ENCODE results near the gene FAM25C.
"Not testable (repeated sequence)": the region's sequence is repeated elsewhere in the genome, so short reads cannot be mapped to it uniquely, and the experiment has no call there.

The FAM25C gene

DNA sequence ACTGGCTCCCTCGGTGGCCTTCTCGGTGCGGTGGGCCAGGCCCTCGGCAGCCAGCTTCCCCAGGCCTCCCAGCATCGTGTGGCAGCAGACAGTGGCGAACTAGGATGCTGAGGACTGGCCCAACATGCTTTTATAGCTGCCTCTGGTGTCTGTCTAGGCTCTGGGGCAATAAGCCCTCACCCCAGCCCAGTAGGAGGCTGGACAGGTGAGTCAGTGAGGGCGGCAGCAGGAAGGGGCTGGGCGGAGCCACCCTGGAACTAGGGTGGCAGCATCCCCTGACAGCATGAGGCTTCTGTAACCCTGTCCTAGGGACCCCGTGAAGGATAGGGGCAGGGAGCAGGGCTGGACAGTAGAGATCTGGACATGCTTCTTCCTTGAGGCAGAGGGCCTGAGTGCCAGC, at the start of gene FAM25C:
TSS of gene FAM25C (minus strand) at position 101 of the 400 bp plus-strand sequence. CDS start at position 75, 26 bp downstream.
- H3K36me3 ChIP-seq (ENCODE audit: insufficient read depth, low read length); H3K9me3 ChIP-seq (ENCODE audit: low read length); H3K27me3 ChIP-seq (ENCODE audit: control insufficient read depth in 1 of 2, insufficient read depth in 2 of 2, low read length in 2 of 2); H3K4me3 ChIP-seq (ENCODE audit: low read depth in 1 of 2, low read length in 2 of 2); H3K4me1 ChIP-seq (ENCODE audit: insufficient read depth, low read length); H3K9ac ChIP-seq (ENCODE audit: low read length); H3K27ac ChIP-seq (ENCODE audit: low read depth, low read length): not testable (repeated sequence)

DNA sequence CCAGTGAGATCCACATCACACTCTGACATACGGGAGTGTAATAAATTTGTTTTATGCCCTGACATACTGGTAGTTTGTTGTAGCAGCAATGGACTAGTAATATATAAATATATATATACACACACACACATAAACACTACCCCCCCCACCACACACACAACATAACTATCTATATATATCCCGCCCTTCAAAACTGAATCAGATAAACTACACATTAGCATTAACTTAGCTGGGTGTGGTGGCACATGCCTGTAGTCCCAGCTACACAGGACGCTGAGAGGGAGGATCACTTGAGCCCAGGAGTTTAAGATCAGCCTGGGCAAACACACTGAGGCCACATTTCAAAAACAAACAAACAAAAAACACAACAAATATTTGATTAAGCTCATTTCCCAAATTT, 45.0 kb upstream of the FAM25C start:
- H3K27me3 ChIP-seq (ENCODE audit: control insufficient read depth in 1 of 2, insufficient read depth in 2 of 2, low read length in 2 of 2); H3K4me3 ChIP-seq (ENCODE audit: low read depth in 1 of 2, low read length in 2 of 2); H3K9me3 ChIP-seq (ENCODE audit: low read length); H3K36me3 ChIP-seq (ENCODE audit: insufficient read depth, low read length); H3K4me1 ChIP-seq (ENCODE audit: insufficient read depth, low read length); H3K27ac ChIP-seq (ENCODE audit: low read depth, low read length); H3K9ac ChIP-seq (ENCODE audit: low read length): not testable (repeated sequence)

DNA sequence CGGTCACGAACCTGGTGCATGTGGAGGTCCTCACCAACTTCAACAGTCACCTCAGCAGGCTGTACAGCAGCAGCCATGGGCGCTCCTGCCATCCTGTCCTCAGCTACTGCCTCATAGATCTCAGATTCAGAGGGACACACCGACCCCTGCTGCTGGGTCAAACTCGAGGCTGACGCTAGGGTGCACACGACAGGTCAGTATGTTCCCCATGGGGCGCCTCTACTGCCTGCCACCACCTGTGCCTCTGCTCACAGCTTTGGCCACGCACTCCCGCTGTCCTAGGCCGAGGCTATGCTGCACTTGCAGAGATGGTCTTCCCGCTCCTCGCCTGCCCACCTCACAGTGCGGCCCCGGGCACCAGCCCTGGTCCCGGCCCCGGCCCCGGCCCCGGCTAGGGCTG, 31.8 kb upstream of the FAM25C start:
- H3K9ac ChIP-seq (ENCODE audit: low read length); H3K4me1 ChIP-seq (ENCODE audit: insufficient read depth, low read length); H3K36me3 ChIP-seq (ENCODE audit: insufficient read depth, low read length); H3K4me3 ChIP-seq (ENCODE audit: low read depth in 1 of 2, low read length in 2 of 2); H3K27ac ChIP-seq (ENCODE audit: low read depth, low read length); H3K9me3 ChIP-seq (ENCODE audit: low read length); H3K27me3 ChIP-seq (ENCODE audit: control insufficient read depth in 1 of 2, insufficient read depth in 2 of 2, low read length in 2 of 2): not testable (repeated sequence)

DNA sequence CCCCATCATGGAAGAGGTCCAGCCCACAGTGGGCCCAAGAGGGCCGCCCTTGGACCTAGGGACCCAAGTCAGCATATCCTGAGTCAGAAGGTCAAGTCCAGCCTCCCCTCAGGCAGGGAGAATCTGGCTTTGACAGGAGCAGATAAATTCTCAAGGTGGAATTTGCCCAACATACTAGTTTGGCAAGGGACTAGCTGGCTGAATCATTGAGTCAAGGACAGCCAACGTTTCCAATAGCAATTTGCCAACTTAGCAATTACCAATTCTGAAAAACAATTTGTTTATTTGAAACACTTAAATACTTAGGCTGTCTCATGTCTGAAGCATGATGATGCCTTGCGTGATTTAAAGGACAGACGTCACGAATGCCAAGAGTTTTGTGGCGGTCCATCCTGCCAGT, 2.7 kb upstream of the FAM25C start:
- H3K9me3 ChIP-seq (ENCODE audit: low read length); H3K27ac ChIP-seq (ENCODE audit: low read depth, low read length); H3K4me1 ChIP-seq (ENCODE audit: insufficient read depth, low read length); H3K4me3 ChIP-seq (ENCODE audit: low read depth in 1 of 2, low read length in 2 of 2); H3K36me3 ChIP-seq (ENCODE audit: insufficient read depth, low read length); H3K9ac ChIP-seq (ENCODE audit: low read length); H3K27me3 ChIP-seq (ENCODE audit: control insufficient read depth in 1 of 2, insufficient read depth in 2 of 2, low read length in 2 of 2): not testable (repeated sequence)

DNA sequence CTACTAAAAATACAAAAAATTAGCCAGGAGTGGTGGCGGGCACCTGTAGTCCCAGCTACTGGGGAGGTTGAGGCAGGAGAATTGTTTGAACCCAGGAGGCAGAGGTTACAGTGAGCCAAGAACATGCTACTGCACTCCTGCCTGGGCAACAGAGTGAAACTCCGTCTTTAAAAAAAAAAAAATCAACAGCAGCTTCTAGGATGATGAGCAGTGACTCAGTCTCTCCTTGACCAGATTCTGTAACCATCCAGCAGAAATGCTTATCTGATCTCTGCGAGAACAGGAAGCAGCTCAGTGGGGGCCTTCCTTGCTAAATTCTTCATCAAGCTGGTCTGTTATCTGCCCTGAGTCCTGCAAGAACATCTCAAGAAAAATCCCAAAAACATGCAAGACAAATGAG, 5.5 kb downstream of the FAM25C start:
- not testable (repeated sequence) for H3K4me1 ChIP-seq (ENCODE audit: insufficient read depth, low read length); H3K27ac ChIP-seq (ENCODE audit: low read depth, low read length); H3K9me3 ChIP-seq (ENCODE audit: low read length); H3K27me3 ChIP-seq (ENCODE audit: control insufficient read depth in 1 of 2, insufficient read depth in 2 of 2, low read length in 2 of 2); H3K9ac ChIP-seq (ENCODE audit: low read length); H3K36me3 ChIP-seq (ENCODE audit: insufficient read depth, low read length); H3K4me3 ChIP-seq (ENCODE audit: low read depth in 1 of 2, low read length in 2 of 2)

DNA sequence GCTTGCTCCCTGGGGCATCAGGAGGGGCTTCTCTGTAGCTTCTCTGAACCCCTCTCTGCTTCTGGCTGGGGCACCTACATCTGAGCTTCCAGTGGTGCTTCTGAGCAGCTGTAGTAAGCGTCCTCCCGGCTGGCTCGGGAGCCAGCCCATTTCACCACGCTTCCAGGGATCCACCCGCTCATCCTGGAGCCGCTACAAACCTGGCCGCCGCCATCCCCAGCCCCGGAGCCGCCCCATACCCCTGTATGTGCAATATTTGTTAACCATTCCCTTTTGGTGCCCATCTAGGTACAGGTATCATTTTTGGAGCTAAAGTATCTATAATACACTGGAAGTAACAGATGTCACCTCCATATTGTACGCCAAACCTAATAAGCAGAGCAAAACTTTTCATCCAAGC, 7.0 kb downstream of the FAM25C start:
- not testable (repeated sequence) for H3K4me3 ChIP-seq (ENCODE audit: low read depth in 1 of 2, low read length in 2 of 2); H3K9me3 ChIP-seq (ENCODE audit: low read length); H3K9ac ChIP-seq (ENCODE audit: low read length); H3K27ac ChIP-seq (ENCODE audit: low read depth, low read length); H3K4me1 ChIP-seq (ENCODE audit: insufficient read depth, low read length); H3K36me3 ChIP-seq (ENCODE audit: insufficient read depth, low read length); H3K27me3 ChIP-seq (ENCODE audit: control insufficient read depth in 1 of 2, insufficient read depth in 2 of 2, low read length in 2 of 2)

DNA sequence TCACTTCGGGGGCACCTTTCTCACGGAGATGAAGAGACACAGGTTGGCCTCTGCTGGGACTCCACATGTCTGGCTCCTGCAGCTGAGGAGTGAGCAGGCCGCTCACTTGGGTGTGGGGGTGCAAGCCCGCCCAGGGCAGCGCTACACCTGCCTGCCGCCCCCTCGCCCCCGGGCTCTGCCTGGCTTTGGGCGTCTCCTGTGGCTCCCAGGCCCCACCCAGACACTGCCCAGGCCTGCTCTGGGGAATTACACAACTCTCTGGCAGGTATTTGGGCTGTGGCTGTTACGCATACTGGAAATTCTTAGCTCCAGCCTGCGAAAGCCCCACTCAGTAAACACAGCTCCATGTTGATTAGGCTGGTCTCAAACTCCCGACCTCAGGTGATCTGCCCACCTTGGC, 7.9 kb downstream of the FAM25C start:
- not testable (repeated sequence) for H3K27ac ChIP-seq (ENCODE audit: low read depth, low read length); H3K9ac ChIP-seq (ENCODE audit: low read length); H3K9me3 ChIP-seq (ENCODE audit: low read length); H3K4me1 ChIP-seq (ENCODE audit: insufficient read depth, low read length); H3K4me3 ChIP-seq (ENCODE audit: low read depth in 1 of 2, low read length in 2 of 2); H3K27me3 ChIP-seq (ENCODE audit: control insufficient read depth in 1 of 2, insufficient read depth in 2 of 2, low read length in 2 of 2); H3K36me3 ChIP-seq (ENCODE audit: insufficient read depth, low read length)

DNA sequence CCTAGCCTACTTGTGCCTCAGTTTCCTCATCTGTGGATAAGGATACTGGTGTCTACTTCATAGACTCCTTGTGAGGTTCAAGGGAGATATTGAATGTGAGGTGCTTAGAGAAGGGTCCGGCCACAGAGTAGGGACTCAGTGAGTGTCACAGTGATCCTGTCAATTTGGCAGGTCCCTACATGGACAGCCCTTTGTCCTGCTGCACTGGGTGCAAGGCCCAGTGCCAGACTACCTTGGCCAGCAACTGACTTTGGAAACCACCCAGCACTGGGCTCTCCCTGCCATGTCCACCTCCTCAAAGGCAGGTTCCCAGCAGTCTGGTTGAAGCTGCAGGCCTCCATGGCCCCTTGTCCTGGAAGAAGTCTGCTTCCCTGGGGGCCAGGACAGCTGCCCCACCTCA, 9.5 kb downstream of the FAM25C start:
- not testable (repeated sequence) for H3K27ac ChIP-seq (ENCODE audit: low read depth, low read length); H3K36me3 ChIP-seq (ENCODE audit: insufficient read depth, low read length); H3K27me3 ChIP-seq (ENCODE audit: control insufficient read depth in 1 of 2, insufficient read depth in 2 of 2, low read length in 2 of 2); H3K9me3 ChIP-seq (ENCODE audit: low read length); H3K4me3 ChIP-seq (ENCODE audit: low read depth in 1 of 2, low read length in 2 of 2); H3K9ac ChIP-seq (ENCODE audit: low read length); H3K4me1 ChIP-seq (ENCODE audit: insufficient read depth, low read length)

DNA sequence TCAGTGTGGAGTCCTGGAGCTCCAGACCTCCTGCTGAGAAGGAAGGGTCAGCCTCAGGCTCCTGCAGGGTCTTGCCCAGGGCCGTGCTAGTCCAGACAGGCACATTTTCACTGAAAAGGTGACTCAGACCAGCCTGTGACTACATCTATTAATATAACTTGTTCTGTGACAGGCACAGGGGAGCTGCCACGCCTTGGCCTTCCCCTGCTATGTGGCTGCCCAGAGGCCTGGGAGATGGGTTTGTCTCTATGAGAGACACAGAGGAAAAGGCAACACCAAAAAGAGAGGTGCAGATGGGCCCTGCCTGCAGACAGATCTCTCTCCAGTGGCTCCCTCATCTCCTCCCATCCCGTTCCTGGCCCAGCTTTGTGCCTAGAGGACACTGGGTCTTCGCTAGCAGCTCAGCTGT, 10.0 kb downstream of the FAM25C start:
- not testable (repeated sequence) for H3K9ac ChIP-seq (ENCODE audit: low read length); H3K9me3 ChIP-seq (ENCODE audit: low read length); H3K36me3 ChIP-seq (ENCODE audit: insufficient read depth, low read length); H3K4me1 ChIP-seq (ENCODE audit: insufficient read depth, low read length); H3K27ac ChIP-seq (ENCODE audit: low read depth, low read length); H3K27me3 ChIP-seq (ENCODE audit: control insufficient read depth in 1 of 2, insufficient read depth in 2 of 2, low read length in 2 of 2); H3K4me3 ChIP-seq (ENCODE audit: low read depth in 1 of 2, low read length in 2 of 2)

DNA sequence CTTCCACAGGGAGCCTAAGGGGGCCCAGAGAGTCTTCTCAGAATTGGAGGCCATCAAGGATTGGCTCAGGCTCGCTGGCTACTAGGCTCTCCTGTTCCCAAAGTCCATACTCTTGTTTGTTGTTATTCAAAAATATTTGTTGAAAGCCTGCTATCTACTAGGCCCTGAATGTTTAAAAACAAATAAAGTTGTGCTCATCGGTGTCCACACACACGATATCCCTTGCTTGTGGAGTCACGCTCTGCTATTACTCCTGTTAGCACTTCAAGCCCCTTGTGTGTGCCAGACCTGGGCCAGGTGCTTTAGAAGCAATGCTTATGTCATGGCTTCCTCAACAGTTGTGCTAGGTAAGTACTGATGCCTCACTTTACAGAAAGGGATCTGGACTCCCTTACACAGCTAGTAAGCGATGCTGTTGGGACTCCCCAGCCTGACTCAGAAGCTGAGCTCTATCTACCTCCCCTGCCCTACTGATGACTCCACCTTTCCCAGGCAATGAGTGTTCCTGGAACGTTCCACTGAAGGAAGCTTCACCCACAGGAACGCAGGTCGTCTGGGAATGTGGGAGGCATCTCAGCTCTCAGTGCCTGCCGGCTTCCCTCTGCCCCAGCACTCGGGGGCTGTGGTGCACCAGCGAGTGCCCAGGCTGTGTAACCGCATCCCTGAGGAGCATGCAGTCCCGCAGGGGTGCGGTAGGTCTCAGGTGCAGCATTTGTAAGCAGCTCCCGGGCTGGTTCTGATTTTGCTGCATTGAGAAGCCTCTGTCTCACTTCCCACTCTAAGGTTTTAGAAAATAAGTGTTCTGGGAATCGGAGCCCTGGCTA, 10.7 kb downstream of the FAM25C start:
- not testable (repeated sequence) for H3K9me3 ChIP-seq (ENCODE audit: low read length); H3K27ac ChIP-seq (ENCODE audit: low read depth, low read length); H3K4me3 ChIP-seq (ENCODE audit: low read depth in 1 of 2, low read length in 2 of 2); H3K4me1 ChIP-seq (ENCODE audit: insufficient read depth, low read length); H3K27me3 ChIP-seq (ENCODE audit: control insufficient read depth in 1 of 2, insufficient read depth in 2 of 2, low read length in 2 of 2); H3K9ac ChIP-seq (ENCODE audit: low read length); H3K36me3 ChIP-seq (ENCODE audit: insufficient read depth, low read length)

DNA sequence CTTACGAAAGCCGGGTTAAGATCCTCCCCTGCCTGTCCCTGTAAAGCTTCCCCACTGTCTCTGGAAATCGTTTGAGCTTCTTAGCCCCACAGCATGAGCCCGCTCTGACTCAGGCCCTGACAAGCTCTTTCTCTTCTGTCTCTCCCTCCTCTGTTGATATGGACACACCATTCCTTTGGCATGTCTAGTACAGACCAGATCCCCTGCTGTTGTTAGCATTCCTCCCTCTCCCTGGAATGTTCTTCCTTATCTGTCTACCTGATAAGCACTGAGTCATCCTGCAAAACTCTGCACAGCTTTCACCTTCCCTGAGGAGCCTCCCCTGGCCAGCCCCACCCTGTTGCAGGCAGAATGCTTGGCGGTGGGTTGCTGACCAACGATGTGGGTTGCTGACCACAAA, 11.6 kb downstream of the FAM25C start:
- H3K9ac ChIP-seq (ENCODE audit: low read length); H3K9me3 ChIP-seq (ENCODE audit: low read length); H3K36me3 ChIP-seq (ENCODE audit: insufficient read depth, low read length); H3K27ac ChIP-seq (ENCODE audit: low read depth, low read length); H3K4me3 ChIP-seq (ENCODE audit: low read depth in 1 of 2, low read length in 2 of 2); H3K27me3 ChIP-seq (ENCODE audit: control insufficient read depth in 1 of 2, insufficient read depth in 2 of 2, low read length in 2 of 2); H3K4me1 ChIP-seq (ENCODE audit: insufficient read depth, low read length): not testable (repeated sequence)

DNA sequence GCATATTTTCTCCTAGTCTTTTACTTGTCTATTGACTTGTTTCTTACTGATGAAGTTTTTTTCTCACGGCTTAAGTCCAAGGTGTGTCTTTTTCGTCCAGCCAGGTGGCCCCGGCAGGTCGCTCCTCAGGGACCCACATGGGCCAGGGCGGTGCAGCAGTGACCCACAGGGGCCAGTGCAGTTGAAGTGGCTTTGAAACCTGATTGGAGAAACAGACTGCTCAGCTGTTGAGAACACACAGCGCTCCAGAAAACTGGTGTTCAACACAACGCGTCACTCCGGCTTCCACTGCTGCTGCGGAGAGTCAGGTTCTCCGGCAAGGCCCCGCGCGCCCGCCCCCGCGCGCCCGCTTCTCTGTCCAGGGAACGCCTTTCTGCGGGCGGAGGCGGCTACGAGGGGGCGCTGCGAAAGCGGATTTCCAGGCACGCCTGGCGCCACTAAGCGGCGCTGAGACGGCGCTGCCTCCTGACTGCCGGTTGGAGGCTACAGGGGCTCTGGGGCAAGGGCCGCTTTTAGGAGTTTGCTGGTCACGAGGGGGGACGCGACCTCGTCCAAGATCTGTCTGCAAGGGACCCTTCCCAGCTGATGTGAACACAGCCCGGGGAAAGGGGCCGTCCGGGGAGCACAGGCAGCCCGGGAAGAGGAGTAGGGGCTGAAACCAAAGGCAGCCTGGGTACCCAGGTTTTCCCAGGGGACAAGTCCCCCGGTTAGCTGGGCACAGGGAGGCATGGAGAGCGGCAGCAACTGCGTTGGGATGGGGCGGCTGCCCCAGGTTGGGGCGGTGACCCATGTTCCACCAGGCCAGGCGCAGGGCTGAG, 13.0 kb downstream of the FAM25C start:
- not testable (repeated sequence) for H3K4me3 ChIP-seq (ENCODE audit: low read depth in 1 of 2, low read length in 2 of 2); H3K27me3 ChIP-seq (ENCODE audit: control insufficient read depth in 1 of 2, insufficient read depth in 2 of 2, low read length in 2 of 2); H3K9me3 ChIP-seq (ENCODE audit: low read length); H3K36me3 ChIP-seq (ENCODE audit: insufficient read depth, low read length); H3K4me1 ChIP-seq (ENCODE audit: insufficient read depth, low read length); H3K9ac ChIP-seq (ENCODE audit: low read length); H3K27ac ChIP-seq (ENCODE audit: low read depth, low read length)
